Muscle of leg (tissue), 11 donors: ENCODE data around the gene SIX4. TPM values are rescaled to one million over a fixed set of nuclear protein-coding genes. Genes with fewer than 3 reads are reported as not detected.
A peak's percentile ranks its signal among the peaks of the same experiment; 100 is the strongest.
"Not testable (repeated sequence)": the region's sequence is repeated elsewhere in the genome, so short reads cannot be mapped to it uniquely, and the experiment has no call there.

Source experiments
- DNase-seq: peaks from one replicate; pipeline ENCODE4 v3.0.0; 2013
- H3K27ac ChIP-seq: one replicate; pipeline ENCODE4 v1.5.1; 2013; ENCODE audit warnings: mild to moderate bottlenecking, low read length, control low read depth
- H3K27me3 ChIP-seq: one replicate; pipeline ENCODE4 v1.6.1; 2013; ENCODE audit warnings: low read length; ENCODE audit not compliant: control insufficient read depth, insufficient read depth
- H3K36me3 ChIP-seq: one replicate; pipeline ENCODE4 v1.6.1; 2013; ENCODE audit warnings: low read length; ENCODE audit not compliant: control insufficient read depth, insufficient read depth
- H3K4me1 ChIP-seq: one replicate; pipeline ENCODE4 v1.6.1; 2013; ENCODE audit warnings: low read length; ENCODE audit not compliant: control insufficient read depth, insufficient read depth
- H3K4me3 ChIP-seq: one replicate; pipeline ENCODE4 v1.5.1; 2013; ENCODE audit warnings: low read length, control low read depth
- H3K9me3 ChIP-seq: replicated peaks from 2 replicates; pipeline ENCODE4 v1.6.1; 2013; ENCODE audit warnings: low read depth, low read length; ENCODE audit not compliant: control insufficient read depth
- WGBS: methylation state at CpG from one replicate; pipeline ENCODE4 v1.1.5; 2013; ENCODE audit warnings: missing lambda C conversion rate; ENCODE audit not compliant: insufficient coverage; 5-methylcytosine and 5-hydroxymethylcytosine counted together
- polyA plus RNA-seq, 8 donors: library from polyadenylated mRNA; unstranded; fragments of 120-200 nt; gene quantifications; one replicate each; pipeline versions ENCODE4 v1.2.1 to v1.2.3, GENCODE V29; 2013; ENCODE audit warnings: inconsistent platforms in 1 of 8, low replicate concordance in 1 of 8; ENCODE audit not compliant: insufficient read length in 8 of 8, insufficient read depth in 1 of 8
- total RNA-seq: library from RNA; stranded (reverse); fragments of 120-200 nt; gene quantifications from one replicate; pipeline ENCODE4 v1.2.4, GENCODE V29; 2013

The SIX4 gene
- total and polyA plus RNA-seq, 9 donors: 15.0 to 24.6 (median 19.8) TPM

DNA sequence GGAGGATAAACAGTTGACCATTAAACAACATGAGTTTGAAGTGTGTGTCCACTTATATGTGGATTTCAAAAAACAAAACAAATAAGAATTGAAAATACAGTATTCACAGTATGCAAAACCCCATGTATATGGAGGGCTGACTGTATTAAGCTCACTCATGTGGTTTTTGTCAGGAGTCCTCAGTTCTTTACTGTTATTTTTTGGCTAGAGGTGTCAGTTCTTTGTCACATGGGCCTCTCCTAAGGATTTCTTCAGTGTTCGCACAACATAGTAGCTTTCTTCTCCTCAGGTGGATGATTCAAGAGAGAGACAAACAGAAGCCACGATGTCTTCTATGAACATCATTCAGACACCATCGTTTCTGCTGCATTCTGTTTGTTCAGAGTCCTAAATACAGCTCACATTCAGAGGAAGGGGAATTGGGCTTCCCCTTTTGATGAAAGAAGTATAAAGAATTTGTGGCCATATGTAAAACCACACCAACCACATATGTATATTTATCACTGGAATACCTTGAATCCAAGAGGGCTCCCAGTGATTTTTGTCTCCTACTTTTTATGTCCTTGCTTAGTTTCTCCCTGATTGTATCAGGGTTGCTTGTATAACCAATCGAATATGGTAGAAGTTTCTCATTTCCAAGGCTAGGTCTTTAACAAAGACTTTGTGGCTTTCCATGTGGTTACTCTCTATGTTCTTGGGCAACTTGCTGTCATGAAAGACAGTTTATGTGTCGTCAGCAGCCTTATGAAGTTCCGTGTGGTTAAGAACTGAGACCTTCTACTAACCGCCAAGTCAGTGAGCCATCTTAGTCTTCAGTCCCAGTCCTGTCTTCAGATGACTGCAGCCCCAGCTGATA, 29.3 kb upstream of the SIX4 start:
- peaks cover 2% of the 10 kb centered on the region for H3K36me3 ChIP-seq
- H3K9me3 ChIP-seq: no peaks in the 10 kb centered on the region
- H3K4me3 ChIP-seq: no peak overlapping the region
- H3K27ac ChIP-seq: no peak overlapping the region
- 86% methylated on average over 6 of the region's 7 CpGs for WGBS
- no peaks in the 10 kb centered on the region for H3K27me3 ChIP-seq
- no peak for DNase-seq
- H3K4me1 ChIP-seq: peaks cover 4% of the 10 kb centered on the region

DNA sequence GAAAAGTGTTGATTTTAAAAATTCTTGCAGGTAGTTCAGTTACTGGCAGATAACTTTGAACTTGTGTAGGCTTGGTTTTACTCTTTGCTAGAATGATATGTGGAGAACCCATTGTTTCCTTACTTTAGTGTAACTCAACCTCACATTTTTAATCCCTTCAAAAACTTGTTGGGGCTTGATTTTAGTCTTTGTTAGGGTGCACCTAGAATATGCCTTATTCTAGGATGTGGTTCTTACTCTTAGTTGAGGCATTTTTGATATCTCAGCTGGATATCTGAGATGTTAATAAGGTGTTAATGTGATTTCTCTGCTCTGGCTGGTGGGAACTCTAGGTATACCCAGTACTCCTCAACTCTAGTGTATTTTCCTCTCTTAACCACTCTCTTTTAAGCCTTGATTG, 20.4 kb upstream of the SIX4 start:
- H3K4me3 ChIP-seq: no peak overlapping the region
- DNase-seq: no peak
- H3K27me3 ChIP-seq: no peaks in the 10 kb centered on the region
- H3K27ac ChIP-seq: no peak overlapping the region
- H3K36me3 ChIP-seq: no peaks in the 10 kb centered on the region
- H3K9me3 ChIP-seq: no peaks in the 10 kb centered on the region
- no peaks in the 10 kb centered on the region for H3K4me1 ChIP-seq

DNA sequence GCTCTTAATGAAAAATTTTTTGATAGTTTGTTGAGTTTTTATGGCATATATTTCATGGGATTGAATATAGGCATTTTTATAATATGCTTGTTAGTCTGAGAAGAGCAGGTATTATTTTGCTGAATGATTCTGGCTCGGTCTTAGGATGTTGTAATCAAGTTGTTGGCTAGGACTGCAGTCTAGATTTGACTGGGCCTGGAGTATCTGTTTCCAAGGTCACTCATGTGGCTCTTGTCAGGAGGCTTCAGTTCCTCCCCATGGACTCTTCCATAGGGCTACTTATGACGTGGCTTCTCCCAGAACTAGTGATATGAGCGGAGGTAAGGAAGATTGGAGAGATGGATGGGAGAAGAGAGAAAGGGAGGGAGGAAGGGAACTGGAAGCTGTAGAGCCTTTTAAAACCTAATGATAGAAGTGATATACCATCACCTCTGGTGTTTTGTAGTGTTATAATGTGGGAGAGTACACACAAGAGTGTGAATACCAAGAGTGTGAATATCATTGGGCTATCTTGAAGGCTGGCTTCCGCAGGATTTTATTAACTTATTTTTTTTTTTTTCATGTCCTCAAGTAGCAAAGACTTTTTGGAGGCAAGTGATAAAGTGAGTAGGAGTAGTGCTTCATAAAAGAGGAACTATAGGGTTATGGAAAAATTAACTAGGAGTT, 14.8 kb upstream of the SIX4 start:
- no peak overlapping the region for H3K4me3 ChIP-seq
- H3K36me3 ChIP-seq: no peaks in the 10 kb centered on the region
- no peaks in the 10 kb centered on the region for H3K27me3 ChIP-seq
- DNase-seq: no peak
- peaks cover 2% of the 10 kb centered on the region for H3K4me1 ChIP-seq
- no peak overlapping the region for H3K27ac ChIP-seq
- WGBS: 67% methylated on average over 1 of the region's 4 CpGs
- H3K9me3 ChIP-seq: no peaks in the 10 kb centered on the region

DNA sequence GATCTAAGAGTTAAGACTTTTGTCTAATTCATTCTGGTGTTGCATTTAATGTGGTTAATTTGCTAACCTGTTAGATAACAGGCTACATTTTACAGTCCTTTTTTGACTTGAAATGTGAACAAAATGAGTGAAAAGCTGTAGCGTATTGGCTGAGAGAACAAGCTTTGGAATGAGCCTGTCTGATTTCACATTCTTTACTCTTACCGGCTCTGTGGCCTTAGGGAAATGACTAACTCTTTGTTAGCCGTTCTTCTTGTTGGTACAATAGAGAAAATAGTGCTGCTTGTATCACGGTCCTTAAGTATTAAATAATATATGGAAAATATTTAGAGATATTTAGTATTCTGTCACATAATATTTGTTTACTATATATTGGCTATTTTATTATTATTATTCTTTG, 12.3 kb upstream of the SIX4 start:
- peak overlapping the region; percentile 9 for H3K4me3 ChIP-seq
- no peaks in the 10 kb centered on the region for H3K36me3 ChIP-seq
- H3K27ac ChIP-seq: no peak overlapping the region
- no peaks in the 10 kb centered on the region for H3K9me3 ChIP-seq
- H3K27me3 ChIP-seq: no peaks in the 10 kb centered on the region
- H3K4me1 ChIP-seq: peaks cover 2% of the 10 kb centered on the region
- DNase-seq: peak; percentile 39
- no CpG with 5 or more reads among the region's 4 CpGs for WGBS

DNA sequence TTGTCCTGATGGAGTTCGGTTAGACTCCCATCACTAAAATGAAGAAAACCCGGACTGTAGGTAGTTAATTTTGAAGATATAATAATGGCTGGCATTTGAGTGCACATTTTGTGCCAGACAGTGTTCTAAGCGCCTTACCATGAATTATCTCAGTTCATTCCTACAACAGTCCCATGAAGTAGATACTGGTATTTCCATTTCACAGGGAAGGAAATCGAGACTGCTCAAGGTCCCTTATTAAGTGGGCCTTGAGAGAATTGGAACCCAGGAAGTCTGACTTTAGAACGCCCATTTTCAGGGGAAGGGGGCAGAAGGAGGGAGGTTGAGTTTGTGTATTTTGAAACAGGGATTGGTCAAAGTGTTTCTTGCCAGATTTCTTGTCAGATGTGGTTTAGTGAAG, 11.3 kb upstream of the SIX4 start:
- Histone ChIP-seq H3K36me3 (no peaks in the 10 kb centered on the region), H3K27ac (peak overlapping the region; percentile 89), H3K4me3 (peak overlapping the region; percentile 79), H3K9me3 (no peaks in the 10 kb centered on the region), H3K4me1 (peaks cover 2% of the 10 kb centered on the region), H3K27me3 (no peaks in the 10 kb centered on the region)
- DNase-seq: peak; percentile 38
- 15% methylated on average over 2 of the region's 5 CpGs for WGBS

DNA sequence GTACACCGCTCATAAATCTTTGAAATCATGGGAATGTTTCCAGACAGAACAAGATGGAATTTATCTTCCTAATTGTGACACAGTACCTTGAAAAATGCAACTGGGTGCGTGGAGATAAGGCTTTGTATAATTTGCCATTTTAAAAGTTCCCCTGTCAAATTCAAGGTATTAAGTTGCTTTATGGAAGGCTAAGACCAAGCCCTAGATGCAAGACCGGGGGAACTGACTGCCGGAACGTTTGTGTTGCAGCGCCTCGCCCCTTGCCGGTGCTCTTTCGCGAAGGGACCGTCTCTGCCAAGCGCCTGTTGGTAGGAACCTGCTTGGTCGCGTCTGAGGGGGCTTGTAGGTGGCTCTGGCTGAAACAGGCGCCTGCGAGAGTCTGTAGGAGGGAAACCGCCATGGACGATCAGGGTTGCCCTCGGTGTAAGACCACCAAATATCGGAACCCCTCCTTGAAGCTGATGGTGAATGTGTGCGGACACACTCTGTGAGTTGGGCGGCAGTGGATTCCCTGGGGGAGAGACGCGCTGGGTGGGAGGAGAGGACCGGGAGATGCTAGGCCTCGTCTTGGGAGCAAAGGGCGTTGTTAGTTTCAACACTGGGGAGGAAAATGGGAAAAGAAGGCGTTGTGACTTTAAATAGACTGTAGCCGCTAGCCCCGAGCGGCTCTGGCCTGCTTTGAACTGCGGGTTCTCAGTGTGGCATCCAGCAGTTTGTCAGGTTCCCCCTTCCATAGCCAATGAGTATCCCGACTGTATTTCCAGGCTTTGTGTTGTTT, 10.5 kb upstream of the SIX4 start, which contains the start of gene MNAT1:
TSS of gene MNAT1 (plus strand) at position 297 of the 778 bp plus-strand sequence. CDS start at position 399, 102 bp downstream.
- WGBS: 1% methylated on average over 26 of the region's 33 CpGs
- Histone ChIP-seq H3K27me3 (no peaks in the 10 kb centered on the region), H3K9me3 (no peaks in the 10 kb centered on the region), H3K4me1 (peaks cover 2% of the 10 kb centered on the region), H3K4me3 (peak within 1 kb of the TSS; percentile 79), H3K36me3 (no peaks in the 10 kb centered on the region), H3K27ac (peak within 1 kb of the TSS; percentile 89)
- DNase-seq: peak; percentile 90

DNA sequence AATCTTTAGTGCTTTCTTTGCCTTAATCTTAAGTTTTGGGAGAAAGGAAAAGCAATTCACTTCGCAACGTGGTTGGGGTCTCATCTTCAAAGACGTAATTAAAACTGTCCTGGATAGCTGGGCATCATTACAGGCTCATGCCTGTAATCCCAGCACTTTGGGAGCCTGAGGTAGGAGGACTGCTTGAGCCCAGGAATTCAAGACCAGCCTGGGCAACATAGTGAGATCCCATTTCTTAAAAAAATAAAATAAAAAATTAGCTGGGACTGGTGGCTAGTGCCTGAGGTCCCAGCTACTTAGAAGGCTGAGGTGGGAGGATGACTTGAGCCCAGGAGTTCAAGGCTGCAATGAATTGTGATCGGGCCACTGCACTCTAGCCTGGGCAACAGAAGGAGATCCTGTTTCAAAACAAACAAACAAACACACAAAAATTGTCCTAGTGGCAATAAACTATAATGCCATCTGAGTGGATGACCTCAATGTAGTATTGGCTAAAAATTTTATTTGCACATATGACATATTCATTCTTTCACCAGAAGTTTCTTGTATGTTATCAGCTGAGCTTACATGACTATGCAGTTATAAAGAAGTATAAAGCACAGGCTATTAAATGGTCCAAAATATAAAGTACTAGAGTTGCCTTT, 8.8 kb upstream of the SIX4 start:
- no peak for DNase-seq
- Histone ChIP-seq H3K36me3 (no peaks in the 10 kb centered on the region), H3K9me3 (no peaks in the 10 kb centered on the region), H3K27ac (no peak overlapping the region), H3K4me1 (peaks cover 2% of the 10 kb centered on the region), H3K4me3 (no peak overlapping the region), H3K27me3 (no peaks in the 10 kb centered on the region)
- 100% methylated on average over 1 of the region's 4 CpGs for whole genome bisulfite sequencing

DNA sequence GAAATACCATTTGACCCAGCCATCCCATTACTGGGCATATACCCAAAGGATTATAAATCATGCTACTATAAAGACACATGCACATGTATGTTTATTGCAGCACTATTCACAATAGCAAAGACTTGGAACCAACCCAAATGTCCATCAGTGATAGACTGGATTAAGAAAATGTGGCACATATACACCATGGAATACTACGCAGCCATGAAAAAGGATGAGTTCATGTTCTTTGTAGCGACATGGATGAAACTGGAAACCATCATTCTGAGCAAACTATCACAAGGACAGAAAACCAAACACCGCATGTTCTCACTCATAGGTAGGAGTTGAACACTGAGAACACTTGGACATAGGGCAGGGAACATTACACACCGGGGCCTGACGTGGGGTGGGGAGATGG, 7.1 kb upstream of the SIX4 start:
- not testable (repeated sequence) for H3K9me3 ChIP-seq, H3K4me3 ChIP-seq, H3K27me3 ChIP-seq, H3K4me1 ChIP-seq, DNase-seq, H3K36me3 ChIP-seq, H3K27ac ChIP-seq
- no CpG with 5 or more reads among the region's 5 CpGs for WGBS

DNA sequence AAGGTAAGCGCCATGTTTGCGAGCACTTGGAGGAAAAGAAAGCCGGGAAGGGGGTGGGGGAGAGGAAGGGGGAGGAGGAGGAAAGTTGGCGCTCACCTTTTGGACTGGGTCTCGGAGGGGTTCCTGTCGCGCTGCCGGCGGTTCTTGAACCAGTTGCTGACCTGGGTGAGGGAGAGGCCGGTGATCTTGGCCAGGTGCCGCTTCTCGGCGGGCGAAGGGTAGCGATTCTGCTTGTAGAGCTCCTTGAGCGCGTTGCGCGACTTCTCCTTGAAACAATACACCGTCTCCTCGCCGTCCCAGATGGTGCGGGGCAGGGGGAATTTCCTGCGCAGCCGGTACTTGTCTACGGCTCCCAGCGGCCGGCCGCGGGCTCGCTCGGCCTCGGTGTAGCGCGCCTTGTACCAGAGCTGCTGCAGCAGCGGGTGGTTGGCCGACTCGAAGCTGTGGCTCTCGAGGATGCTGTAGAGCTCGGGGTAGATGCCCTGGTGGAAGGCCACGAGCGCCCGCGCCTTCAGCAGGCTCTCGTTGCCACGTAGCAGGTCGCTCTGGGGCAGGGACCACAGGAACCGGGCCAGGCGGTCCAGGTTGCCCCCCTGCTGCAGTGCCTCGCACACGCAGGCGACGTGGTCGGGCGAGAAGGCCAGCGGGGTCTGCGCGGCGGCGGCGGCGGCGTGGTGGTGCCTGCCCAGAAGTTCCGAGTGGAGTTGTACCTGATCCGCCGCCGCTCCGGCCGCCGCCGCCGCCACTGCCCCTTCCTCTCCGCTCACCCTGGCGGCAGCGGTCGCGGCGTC, 840 bp downstream of the SIX4 start:
- H3K27me3 ChIP-seq: peaks cover 31% of the 10 kb centered on the region
- WGBS: under 1% methylated on average over 72 of the region's 78 CpGs
- peak; percentile 67 for DNase-seq
- H3K36me3 ChIP-seq: peaks cover 11% of the 10 kb centered on the region
- H3K4me3 ChIP-seq: peak overlapping the region; percentile 85
- H3K9me3 ChIP-seq: no peaks in the 10 kb centered on the region
- peak overlapping the region; percentile 94 for H3K27ac ChIP-seq
- peaks cover 15% of the 10 kb centered on the region for H3K4me1 ChIP-seq
